Ureter (tissue), 1 donor: ENCODE data around the gene GRHL3. TPM values are rescaled to one million over a fixed set of nuclear protein-coding genes. Genes with fewer than 3 reads are reported as not detected.

ENCODE experiments used
- DNase-seq: peaks from one replicate; pipeline ENCODE4 v3.0.0-alpha.2; 2020; ENCODE audit warnings: low spot score
- total RNA-seq: library from RNA; stranded (reverse); gene quantifications from one replicate; pipeline ENCODE4 v1.2.4, GENCODE V29; 2023
- donor health status: DM: yes; HTN: yes; CAD: no.

The GRHL3 gene
- total RNA-seq, 1 donor from 2014 or later = 140 TPM

DNA sequence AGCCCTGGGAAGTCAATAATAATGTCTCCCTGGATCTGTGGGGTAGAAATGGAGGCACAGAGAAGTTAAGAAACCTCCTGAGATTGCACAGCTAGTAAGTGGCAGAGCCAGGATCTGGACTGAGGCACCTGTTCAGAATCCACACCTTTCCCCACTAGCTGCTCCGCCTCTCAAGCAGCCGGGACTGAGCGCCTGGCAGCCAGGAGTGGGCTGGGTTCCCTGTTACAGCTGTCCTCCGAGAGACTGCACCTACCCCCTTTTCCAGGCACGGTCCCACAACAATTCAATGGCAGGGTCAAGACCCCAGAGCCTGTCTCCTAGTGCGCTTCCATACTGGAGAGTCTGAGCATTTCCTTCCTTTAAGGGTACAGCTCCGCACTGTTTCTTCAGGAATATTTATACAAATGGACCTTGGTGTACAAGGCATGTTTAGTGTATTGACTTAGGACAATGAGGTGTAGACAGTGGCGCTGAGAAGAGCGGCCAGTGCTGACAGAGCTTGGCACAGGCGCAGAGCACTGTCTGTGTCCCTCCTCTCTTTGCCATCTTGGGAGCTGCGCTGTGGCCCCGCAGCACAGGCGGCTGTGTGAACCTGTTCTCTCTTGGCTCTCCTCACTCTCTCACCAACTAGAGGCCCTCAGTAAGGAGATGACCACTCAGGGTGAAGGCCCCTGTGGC lies 24.4 kb downstream of the GRHL3 start:
- DNase-seq = no peak

DNA sequence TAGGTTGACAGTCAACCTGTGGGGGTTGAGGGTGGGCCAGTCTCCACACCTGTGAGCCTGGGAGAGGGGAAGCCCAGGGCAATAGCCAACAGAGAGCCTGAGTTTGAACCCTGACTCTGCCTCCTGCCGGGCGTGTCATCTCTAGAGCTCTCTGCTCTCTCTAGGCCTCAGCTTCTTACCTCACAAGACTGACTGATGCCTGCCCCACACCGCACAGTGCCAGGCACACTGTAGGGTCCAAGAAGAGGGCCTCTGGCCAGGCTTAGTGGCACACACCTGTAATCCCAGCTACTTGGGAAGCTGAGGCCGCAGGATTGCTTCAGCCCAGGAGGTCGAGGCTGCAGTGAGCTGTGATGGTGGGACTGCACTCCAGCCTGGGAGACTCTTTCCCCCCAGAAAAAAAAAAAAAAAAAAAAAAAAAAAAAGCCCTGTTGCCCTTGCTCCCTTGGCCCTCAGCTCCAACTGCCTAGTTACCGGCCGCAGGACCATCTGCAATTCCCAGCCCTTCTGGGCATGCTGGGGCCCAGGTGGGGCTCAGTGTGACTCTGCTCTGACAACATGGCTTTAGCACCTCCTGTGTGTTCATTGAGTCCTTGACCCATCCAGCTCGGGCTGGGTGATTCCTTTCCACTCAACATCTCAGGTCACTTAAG lies 25.1 kb downstream of the GRHL3 start:
- no peak for DNase-seq

DNA sequence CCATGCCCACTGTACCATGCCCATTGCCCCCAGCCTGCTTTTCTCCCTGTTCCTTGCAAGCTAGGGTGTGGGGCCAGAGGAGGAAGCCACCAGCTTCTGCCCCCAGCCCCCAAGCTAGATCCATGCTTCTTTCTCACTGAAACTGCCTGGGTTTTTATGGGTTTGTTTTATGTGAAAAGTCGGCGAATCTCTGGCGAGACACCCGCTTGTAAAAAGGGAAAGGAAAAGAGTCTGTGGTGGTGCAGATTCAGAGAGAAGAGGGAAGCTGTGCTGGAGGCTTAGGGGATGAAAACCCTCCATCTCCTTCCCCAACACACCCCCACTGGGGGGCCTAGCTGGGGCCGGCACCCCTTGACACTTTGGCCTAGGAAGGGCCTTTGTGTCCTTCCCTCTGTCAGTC lies 26.2 kb downstream of the GRHL3 start:
- DNase-seq = no peak

DNA sequence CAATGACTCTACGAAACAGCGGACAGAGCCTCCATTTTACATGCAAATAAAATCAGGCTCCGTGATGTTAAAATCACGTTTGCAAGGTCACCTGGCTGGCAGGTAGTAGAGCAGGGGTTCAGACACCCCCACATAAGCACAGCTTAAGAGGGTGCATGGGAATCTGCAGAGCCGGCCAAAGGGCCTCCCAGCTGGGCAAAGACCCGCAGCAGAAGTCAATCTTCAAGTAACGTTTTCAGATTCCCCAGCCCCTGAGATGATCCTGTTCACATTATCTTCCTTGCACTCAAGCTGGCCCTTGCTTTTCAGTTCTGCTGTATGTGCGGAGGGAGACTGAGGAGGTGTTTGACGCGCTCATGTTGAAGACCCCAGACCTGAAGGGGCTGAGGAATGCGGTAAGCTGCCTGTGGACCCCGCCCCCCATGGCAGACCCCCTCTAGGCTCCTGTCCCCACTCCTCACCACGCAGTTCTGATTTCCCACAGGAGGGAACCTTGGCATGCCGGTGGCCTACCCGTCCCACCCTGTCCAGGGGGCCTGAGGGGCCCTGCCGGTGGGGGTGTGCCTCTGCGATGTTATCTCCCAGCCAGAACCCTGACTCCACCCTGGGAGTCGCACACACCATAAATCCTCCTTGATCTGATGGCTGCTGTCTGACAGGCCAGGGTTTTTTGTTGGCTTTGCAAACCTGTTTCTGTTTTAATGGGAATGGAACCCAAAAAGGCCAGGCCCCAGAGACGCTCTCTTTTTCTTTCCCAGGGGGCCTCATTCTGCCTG lies 28.2 kb downstream of the GRHL3 start:
- no peak for DNase-seq

DNA sequence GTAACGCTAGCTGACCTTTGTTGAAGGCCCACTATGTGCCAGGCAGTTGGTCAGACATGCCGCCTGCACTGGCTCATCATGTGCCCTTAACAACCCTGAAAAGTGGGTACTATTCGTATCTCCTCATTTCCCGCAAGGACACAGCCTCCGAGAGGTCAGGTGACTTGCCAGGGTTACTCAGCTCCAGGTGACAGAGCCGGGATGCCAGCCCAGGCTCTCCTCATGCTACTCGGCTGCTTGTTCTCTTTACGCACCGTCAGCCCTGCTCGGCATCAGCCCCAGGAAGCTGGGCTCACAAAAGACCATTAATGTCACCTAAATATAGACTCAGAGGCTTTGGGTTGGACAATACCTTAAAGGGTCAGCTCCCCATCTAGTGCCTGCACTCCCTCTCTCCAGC lies 29.0 kb downstream of the GRHL3 start:
- no peak for DNase-seq

DNA sequence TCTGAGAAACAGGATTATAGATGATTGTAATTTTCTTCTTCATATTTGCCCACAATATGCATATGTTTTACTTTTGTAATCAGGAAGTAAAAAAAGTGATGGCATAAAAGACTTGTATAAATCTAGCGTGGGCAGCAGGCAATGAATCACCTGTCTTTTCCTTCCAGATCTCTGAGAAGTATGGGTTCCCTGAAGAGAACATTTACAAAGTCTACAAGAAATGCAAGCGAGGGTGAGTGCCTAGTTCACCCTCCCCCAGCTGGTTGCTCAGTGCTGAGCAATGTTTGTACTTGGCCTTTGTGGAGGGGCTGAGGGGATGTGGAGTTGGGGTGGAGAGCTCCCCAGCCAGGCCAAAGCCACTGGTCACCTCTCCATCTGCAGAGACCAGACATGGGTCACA lies 30.7 kb downstream of the GRHL3 start:
- no peak for DNase-seq

DNA sequence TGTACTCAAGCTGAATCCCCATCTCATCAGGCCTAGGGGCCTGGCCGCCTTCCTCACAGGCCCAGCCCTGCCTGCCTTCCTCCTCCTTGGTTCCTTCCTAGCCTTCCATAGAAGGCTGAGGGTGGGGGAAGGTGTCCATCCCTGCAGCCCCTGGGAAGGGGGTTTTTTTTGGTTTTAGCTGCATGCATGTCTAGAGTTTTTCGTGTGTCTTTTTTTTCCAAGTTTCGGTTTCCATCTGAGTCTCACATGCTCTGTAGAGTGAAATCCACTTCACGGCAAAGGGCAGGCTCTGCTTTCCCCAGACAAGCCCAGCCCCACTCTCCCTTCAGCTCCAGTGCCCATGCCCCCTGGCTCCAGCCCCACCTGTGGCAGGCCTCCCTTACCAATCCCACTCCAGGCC lies 32.1 kb downstream of the GRHL3 start:
- DNase-seq = no peak

DNA sequence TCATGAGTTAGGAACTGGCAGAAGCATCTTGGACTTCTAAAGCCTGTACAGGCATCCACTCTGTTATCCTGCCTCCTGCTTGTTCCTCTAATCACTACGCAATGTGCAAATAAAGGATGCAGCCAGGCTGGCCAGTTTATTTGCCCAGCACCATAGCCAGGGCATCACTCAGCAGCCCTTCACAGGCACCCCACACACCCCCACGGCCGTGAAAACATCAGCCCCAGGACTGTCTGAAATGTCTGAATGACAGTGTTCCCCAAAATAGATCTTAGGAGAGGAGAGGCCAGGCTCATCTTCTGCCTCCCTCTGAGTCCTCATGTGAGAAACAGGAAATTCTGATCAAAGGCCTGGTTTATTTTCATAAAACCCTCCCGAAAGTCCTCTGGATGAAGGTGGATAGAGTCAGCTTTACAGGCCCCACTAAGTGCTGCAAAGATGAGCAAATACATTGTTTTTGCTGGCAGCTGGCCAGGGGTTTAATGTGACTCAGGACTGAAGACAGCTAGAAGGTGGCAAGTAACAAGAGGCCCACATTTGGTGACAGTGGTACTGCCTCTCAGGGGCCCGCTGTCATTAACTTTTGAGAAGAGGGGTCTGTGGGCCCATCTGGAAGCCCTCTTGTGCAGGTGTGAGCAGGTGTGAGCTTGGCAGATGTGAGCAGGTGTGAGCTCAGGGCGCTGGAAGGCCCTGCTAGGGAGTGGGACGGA lies 32.9 kb downstream of the GRHL3 start:
- no peak for DNase-seq

DNA sequence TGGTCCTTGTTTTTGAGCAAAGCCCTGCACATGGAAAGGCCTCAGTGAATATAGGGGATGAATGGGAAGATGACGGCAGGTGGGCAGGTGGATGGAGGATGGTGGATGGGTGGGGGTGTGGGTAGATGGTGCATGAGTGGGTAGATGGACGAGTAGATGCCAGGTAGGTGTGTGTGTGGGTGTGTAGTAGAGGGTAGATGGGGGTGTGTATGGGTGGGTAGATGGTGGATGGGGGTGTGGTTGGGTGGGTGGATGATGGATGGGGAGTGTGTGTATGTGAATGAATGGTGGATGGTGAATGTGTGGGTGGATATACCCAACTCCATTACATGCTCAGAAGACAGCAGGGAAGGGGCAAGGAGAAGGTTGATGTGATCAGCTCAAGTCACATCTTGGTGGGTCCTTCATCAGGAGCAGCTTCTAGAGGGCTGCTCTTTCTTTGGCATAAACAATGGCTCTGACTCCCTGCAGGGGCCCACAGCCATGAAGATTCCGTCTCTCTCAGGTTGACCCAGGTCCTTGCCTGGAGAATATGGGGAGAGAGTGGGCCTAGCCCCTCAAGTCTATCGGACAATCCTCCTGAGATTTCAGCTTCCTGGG lies 34.2 kb downstream of the GRHL3 start:
- DNase-seq = no peak

DNA sequence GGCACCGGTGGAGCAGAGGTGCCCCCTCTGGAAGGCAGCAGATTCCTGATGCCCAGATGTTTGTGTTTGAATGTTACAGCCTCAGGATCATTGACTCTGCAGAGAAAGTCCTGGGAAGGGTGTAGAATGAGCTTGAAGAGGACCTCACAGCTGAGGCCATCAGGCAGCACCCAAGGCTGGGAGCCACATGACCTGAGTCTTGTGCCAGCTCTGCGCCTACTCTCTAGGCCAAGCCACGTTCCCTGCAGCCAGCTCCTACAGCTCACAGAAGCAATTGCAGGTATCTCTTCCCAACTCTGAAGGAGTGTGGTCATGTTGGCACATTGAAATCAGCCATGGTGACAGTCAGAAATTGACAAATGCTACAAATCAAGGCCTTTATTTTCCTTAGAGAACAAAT lies 36.3 kb downstream of the GRHL3 start:
- DNase-seq = no peak

DNA sequence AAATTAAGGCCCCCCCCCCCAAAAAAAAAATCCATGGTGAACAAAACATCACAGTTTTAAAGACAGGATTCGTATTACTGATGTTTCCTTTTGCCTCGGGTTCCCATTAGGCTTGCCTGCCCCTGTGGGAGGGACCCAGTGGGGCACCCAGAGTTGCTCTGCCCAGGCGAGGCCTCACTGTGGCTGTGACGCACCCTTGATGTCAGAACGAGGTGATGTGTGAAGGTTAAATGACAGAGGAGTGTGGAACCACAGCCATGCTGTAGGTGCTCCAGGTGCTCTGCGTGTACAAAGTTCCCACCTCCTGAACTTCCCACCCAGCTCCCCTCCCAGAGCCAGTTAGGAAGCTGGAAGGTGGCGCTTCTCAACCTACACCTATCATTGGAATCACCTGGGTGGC lies 37.9 kb downstream of the GRHL3 start:
- DNase-seq = no peak

DNA sequence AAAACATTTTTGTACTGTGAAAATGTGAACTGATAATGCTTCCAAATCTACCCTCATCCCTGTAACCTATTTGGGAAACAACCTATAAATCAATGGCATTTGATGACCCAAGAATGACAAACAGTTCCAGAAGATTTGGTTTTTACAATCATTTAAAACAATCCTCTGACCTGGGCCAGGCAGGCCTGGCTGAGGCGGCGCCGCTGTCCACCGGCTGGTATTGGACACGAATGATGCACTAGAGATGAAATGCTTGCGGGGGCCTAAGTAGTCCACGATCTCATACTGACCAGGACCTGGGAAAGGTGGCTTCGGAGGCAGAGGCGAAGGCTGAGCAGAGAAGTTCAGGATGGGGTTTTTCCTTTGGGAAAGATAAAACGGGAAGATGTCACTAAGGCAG lies 41.5 kb downstream of the GRHL3 start:
- no peak for DNase-seq

DNA sequence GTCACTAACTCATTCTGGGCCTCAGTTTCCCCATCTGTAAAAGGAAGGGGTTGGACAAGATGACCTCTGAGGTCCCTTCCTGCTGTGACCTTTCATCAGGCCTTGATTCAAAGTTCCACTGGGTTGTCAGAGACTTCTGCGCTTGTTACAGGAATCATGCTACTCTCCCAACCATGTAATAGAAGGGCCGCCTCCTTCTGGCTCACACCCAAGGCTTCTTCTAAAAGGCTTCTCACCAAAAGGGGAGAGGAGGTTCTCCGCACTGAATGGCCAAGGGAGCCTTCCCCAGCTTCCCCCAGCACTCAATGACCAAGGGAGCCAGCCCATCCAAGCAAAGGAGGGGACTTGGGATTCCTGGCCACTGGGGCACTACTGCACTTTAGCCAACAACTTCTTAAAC lies 42.7 kb downstream of the GRHL3 start:
- DNase-seq = no peak

DNA sequence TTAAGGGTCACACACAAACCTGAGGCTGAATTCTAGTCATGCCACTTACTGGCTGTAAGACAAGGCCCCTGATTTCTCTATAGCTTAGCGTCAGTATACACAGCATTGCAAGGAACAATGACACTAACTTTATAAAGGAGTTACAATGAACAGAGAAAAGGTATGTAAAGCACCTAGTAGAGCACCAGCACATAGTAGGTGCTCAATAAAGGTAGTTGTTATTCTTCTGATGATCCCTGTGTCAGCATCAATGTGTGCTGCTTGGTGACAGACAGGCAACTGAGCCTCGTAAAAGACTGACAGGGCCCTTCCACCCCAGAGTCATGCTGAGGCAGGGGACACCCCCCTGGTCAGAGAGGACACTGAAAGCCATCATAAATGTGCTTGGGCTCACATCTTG lies 43.2 kb downstream of the GRHL3 start:
- no peak for DNase-seq

DNA sequence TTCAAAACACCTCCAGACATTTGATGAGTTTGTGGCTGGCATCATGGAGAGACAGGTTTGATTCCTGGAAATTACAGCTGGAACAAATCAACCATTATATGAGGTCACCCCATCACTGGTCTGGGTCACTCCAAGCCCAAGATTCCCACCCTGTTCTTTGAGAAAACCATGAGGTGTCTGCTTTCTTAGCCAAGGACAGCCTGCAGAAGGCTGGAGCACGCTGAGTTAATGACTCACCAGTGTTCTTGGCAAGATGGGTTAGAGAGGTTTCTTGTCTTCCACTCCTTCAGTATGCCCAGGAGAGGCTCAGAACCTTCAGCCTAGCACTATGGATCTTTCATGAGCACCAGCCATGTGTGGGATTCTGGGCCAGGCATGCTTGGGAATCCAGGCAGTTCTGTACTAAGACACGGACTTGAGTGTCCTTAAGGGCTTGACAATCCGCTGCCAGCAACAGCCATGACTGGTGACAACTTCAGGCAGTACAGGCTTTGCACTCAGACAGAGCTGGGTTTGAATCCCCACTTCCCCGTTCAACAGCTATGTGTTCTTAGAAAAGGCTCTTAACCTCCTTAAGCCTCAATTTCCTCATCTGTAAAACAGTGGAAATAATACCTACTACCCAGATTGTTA lies 43.9 kb downstream of the GRHL3 start:
- no peak for DNase-seq

DNA sequence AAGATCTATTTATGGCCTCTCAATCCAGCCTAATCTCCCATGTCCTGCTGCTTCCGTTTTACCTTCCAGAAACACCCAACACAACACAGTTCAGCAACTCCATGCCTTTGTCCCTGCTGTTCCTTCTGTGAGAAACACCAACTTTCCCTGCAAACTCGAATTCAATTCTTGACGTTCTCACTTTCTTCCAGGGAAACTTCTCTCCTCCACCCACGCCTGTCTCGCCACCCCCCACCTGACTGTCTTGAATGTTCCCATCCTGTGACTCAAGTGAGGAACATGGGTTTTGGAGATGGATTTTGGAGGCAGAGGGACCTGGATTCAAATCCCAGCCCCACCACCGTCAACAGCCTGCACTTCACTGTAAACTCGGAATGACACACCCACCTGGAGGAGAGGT lies 44.8 kb downstream of the GRHL3 start:
- DNase-seq = no peak

DNA sequence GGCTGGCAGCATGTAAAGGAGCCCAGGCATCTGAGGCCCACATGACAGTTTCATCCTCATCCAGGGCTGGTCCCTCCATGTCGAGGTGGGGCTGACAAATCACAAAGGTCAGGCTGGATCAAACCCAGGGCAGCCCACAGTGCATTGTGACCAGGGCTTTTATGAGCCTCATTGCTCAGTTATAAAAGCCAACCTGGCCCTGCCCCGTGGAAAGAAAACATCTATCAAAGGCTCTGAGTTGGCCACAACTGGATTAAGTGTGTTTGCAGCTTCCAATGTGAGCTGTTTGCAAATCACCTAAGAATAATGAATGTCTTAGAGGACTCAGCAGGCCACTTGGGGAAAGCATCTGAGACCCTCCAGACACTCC lies 45.4 kb downstream of the GRHL3 start:
- DNase-seq = no peak

DNA sequence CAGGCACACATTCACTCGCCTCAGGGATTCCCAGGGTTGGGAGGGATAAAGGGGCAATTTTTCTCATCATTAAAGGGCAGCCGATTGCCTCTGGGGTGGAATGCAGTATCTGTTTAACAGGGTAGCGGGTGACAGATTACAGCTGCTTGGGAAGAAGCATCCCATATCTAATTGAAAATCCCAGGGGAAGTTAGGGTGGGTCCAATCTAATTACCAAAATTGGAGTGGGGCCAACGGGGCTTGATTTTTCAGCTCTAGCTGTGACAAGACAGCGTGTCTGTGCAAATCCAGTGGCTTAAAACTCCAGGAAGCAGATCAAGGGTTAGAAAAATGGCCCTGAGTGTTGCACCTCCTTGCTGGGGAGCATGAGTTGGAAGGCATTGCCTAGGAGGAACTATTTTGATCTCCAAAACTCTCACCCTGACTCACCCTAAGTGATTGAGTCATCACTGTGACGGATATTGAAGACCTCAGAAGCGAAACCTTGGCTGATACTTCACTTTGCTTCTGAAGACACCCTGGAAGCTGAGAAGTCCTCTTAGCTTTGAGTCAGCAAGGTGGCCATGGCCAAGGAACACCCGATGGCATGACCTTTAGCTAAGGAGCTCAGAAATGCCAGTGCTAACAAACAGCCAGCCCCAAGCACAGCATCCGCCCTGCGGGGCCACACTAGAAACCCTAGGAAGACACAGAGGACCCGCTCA lies 46.0 kb downstream of the GRHL3 start:
- DNase-seq = peak; percentile 55

DNA sequence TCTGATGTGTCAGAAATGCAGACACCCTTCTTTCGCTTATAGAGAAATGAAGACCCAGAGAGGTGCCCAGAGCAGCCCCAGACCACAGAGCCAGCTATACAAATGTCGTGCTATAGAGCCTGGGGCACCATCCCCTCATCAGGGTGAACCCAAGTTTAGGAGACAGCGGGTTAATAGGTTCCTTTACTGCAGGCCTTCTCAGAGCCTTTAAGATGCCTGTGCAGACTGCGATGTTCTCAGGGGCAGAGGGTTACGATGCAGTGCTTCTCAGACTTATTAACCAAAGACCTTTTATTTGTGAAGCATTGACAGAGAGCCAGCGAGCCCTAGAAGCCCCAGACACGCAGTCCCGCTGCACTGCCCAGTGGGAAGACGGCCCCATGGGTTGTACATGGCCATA lies 47.5 kb downstream of the GRHL3 start:
- no peak for DNase-seq

DNA sequence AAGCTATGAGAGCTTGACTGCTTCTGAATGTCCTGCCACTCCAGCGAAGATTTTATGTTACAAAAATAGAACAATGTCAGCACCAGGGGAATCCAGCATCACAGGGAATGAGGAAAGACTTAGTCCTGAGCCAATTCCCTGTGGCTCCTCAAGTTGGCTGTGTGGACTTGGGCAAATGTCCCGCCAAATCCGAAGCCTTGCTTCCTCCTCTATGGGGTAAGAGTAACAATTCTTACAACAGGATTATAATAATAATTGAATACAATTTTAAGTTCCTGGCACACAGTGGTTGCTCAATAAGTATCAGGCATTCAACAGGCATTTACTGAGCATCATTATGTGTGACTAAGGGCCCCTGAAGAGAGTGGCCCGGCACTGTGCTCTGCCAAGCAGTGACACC lies 50.0 kb downstream of the GRHL3 start:
- DNase-seq = no peak

DNA sequence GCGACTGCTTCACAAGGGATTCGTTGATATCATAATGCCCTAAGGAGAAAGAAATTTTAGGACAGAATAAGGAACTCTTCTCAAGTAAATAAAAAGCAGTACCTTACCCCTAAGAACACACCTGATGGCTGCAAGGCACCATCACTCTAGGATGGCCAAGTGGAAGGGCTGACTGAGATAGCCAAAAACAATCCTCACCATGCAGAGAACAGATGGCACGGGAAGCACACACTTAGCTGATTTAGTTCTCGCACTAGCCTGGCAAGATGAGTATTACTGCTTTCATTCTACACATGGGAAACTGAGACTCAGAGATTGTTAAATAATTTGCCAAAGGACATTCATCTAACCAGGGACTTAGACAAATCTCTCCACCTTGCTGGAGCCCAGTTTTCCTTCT lies 50.6 kb downstream of the GRHL3 start:
- no peak for DNase-seq
